NCI-H446 treated with DMSO at 0.1 percent for 48 hours (cell line): Measurements from ENCODE around the gene FAM78A.
"Not testable (repeated sequence)": the region's sequence is repeated elsewhere in the genome, so short reads cannot be mapped to it uniquely, and the experiment has no call there.

Experiments used
- DNase-seq: peaks from one replicate; lab custom pipeline; 2025; lab: John Stamatoyannopoulos, UW

Gene FAM78A

GRCh38 chr9:131236761-131237160, 39.5 kb downstream of the FAM78A start:
- no peak for DNase-seq

- DNase-seq, result no peak
Observed at GRCh38 chr9:131236161-131236560, 40.1 kb downstream of the FAM78A start.

GRCh38 chr9:131235480-131235851, 40.8 kb downstream of the FAM78A start:
- no peak for DNase-seq

- no peak for DNase-seq
Observed at GRCh38 chr9:131234799-131235479, 41.4 kb downstream of the FAM78A start.

GRCh38 chr9:131233995-131234394, 42.3 kb downstream of the FAM78A start:
- no peak for DNase-seq

GRCh38 chr9:131233556-131233955, 42.8 kb downstream of the FAM78A start:
- no peak for DNase-seq

- no peak for DNase-seq
Observed at GRCh38 chr9:131228988-131229387, 47.3 kb downstream of the FAM78A start.

GRCh38 chr9:131227959-131228460, 48.3 kb downstream of the FAM78A start:
- DNase-seq, result no peak

GRCh38 chr9:131227112-131227958, 49.0 kb downstream of the FAM78A start:
- no peak for DNase-seq

GRCh38 chr9:131226226-131226625, 50.1 kb downstream of the FAM78A start:
- no peak for DNase-seq

GRCh38 chr9:131222460-131222859, 53.9 kb downstream of the FAM78A start:
- DNase-seq, result no peak

- DNase-seq, result no peak
Observed at GRCh38 chr9:131220485-131220884, 55.8 kb downstream of the FAM78A start.

GRCh38 chr9:131218370-131218769, 57.9 kb downstream of the FAM78A start:
- DNase-seq, result no peak

- no peak for DNase-seq
Observed at GRCh38 chr9:131217331-131218031, 58.8 kb downstream of the FAM78A start.

- no peak for DNase-seq
Observed at GRCh38 chr9:131216806-131217205, 59.5 kb downstream of the FAM78A start.

GRCh38 chr9:131214876-131215275, 61.4 kb downstream of the FAM78A start:
- no peak for DNase-seq

GRCh38 chr9:131214286-131214856, 61.9 kb downstream of the FAM78A start:
- DNase-seq, result no peak

GRCh38 chr9:131211920-131212319, 64.4 kb downstream of the FAM78A start:
- not testable (repeated sequence) for DNase-seq
